Measurements from ENCODE around the gene ZNF407. TPM values are rescaled to one million over a fixed set of nuclear protein-coding genes. Genes with fewer than 3 reads are reported as not detected.

The ZNF407 gene
- total RNA-seq, 6 experiments from 2014 or later: 4.3 to 8.0 (median 5.7) TPM

DNA sequence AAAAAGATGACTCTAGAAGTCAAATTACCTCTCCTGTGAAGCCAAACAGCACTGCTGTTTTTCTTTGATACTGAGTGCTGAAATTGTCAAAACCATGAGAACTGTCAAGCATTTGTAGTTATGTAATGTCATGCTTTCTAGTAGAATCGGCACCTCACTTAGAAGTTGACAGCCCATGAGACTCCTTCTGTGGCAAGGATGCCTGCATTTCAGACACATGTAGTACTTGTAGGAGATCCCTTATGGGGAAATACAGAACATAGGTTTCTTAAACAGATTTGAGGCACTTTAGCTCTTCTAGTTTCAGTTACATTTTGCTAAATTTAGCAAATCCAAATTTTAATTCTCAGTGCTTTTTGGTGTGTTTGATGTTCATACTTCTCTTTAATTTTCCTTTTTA, 15.7 kb downstream of the ZNF407 start:
- Histone ChIP-seq H3K27me3 (no peaks in the 10 kb centered on the region), H3K4me1 (peaks cover 0 to 8% (median 0%) of the 10 kb centered on the region in 4 donors), H3K36me3 (no peaks in the 10 kb centered on the region), H3K9me3 (no peaks in the 10 kb centered on the region), H3K27ac (no peak overlapping the region), H3K4me3 (no peak overlapping the region)
- intact Hi-C loops (cut with DNase I): no loop called here
- whole genome bisulfite sequencing (ENCODE audit: insufficient coverage, low coverage, low lambda C conversion rate, missing lambda C conversion rate): 75% methylated on average over 1 of the region's 1 CpG
- ATAC-seq: no peak
- TF ChIP-seq, protein P1, sequence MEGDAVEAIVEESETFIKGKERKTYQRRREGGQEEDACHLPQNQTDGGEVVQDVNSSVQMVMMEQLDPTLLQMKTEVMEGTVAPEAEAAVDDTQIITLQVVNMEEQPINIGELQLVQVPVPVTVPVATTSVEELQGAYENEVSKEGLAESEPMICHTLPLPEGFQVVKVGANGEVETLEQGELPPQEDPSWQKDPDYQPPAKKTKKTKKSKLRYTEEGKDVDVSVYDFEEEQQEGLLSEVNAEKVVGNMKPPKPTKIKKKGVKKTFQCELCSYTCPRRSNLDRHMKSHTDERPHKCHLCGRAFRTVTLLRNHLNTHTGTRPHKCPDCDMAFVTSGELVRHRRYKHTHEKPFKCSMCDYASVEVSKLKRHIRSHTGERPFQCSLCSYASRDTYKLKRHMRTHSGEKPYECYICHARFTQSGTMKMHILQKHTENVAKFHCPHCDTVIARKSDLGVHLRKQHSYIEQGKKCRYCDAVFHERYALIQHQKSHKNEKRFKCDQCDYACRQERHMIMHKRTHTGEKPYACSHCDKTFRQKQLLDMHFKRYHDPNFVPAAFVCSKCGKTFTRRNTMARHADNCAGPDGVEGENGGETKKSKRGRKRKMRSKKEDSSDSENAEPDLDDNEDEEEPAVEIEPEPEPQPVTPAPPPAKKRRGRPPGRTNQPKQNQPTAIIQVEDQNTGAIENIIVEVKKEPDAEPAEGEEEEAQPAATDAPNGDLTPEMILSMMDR (IDR thresholded peaks at IDR 0.05): no peak
- TF ChIP-seq POLR2A (IDR thresholded peaks at IDR 0.05): no peak
- DNase-seq: no peak

DNA sequence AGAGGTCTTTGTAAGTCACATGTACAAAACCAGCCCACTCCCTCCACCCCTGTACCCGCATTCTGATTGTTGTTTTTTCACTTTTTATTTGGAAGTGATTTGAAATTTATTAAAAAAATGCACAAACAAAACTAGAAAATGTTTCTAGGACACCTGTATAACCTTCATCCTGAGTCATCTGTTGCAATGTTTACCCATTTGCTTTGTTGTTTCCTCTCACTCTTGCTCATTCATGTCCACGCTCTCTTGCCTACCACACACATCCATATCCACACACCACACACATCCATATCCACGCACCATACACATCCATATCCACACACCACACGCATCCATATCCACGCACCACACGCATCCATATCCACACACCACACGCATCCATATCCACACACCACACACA, 18.8 kb downstream of the ZNF407 start:
- WGBS (ENCODE audit: insufficient coverage, low coverage, low lambda C conversion rate, missing lambda C conversion rate): 52% methylated on average over 7 of the region's 7 CpGs
- no peaks in the 10 kb centered on the region for H3K4me1 ChIP-seq
- DNase-seq: no peak
- TF ChIP-seq, protein P1 (IDR thresholded peaks at IDR 0.05): no peak
- no peak for TF ChIP-seq POLR2A (IDR thresholded peaks at IDR 0.05)
- no peak overlapping the region for H3K4me3 ChIP-seq
- intact Hi-C loops (cut with DNase I): no loop called here
- no peaks in the 10 kb centered on the region for H3K27me3 ChIP-seq
- peak in 1 of 4 donors; percentile 57 for ATAC-seq
- no peaks in the 10 kb centered on the region for H3K36me3 ChIP-seq
- H3K27ac ChIP-seq: no peak overlapping the region
- no peaks in the 10 kb centered on the region for H3K9me3 ChIP-seq

DNA sequence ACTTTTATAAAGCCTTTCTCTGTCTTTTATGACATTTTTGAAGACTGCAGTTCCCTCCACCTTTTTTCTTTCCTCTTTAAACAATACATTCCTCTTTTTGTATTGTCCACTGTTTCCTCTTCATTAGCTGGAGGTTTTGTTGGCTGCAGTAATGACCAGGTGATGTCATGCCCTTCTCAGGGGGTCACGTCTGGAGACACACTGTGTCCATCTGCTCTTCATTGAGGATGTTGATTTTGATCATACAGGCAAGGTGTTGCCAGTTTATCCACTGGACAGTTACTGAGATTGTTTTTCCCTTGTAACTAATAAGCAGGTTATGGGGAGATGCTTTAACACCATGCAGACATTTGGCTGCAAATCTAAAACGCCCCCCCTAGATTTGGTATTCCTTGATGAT, 19.8 kb downstream of the ZNF407 start:
- ATAC-seq: no peak
- intact Hi-C loops (cut with DNase I): no loop called here
- no peak for DNase-seq
- WGBS (ENCODE audit: insufficient coverage, low coverage, low lambda C conversion rate, missing lambda C conversion rate): 75% methylated on average over 2 of the region's 2 CpGs
- no peaks in the 10 kb centered on the region for H3K9me3 ChIP-seq
- no peak overlapping the region for H3K27ac ChIP-seq
- H3K4me3 ChIP-seq: no peak overlapping the region
- TF ChIP-seq POLR2A (IDR thresholded peaks at IDR 0.05): no peak
- TF ChIP-seq, protein P1 (IDR thresholded peaks at IDR 0.05): no peak
- no peaks in the 10 kb centered on the region for H3K27me3 ChIP-seq
- H3K36me3 ChIP-seq: no peaks in the 10 kb centered on the region
- no peaks in the 10 kb centered on the region for H3K4me1 ChIP-seq

DNA sequence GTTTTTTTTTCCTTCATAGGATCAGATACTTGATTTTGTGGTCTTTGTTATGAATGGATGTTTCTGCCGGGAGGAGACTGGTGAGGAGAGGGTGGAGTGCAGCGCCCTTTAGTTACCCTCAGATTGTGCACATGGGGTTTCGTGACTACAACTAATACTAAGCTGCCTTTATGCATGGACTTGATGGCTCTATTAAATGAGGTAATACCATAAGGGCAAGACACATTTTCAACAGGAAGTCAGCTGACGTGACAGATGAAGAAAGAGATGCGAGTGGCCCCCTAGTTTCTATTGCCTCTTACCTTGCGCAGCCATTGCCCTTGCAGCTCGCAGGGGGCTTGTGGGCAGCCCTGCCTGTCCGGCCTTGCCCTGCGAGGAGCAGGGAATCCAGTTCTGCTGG, 24.4 kb downstream of the ZNF407 start:
- WGBS (ENCODE audit: insufficient coverage, low coverage, low lambda C conversion rate, missing lambda C conversion rate): 74% methylated on average over 8 of the region's 9 CpGs

More for the DNA sequence above, 24.4 kb downstream of the ZNF407 start:
- Histone ChIP-seq H3K4me1 (no peaks in the 10 kb centered on the region), H3K4me3 (no peak overlapping the region), H3K27me3 (no peaks in the 10 kb centered on the region), H3K36me3 (no peaks in the 10 kb centered on the region), H3K27ac (no peak overlapping the region), H3K9me3 (no peaks in the 10 kb centered on the region)
- intact Hi-C loops (cut with DNase I): no loop called here
- DNase-seq (no peak), ATAC-seq (no peak)
- no peak for TF ChIP-seq POLR2A (IDR thresholded peaks at IDR 0.05)
- TF ChIP-seq, protein P1 (IDR thresholded peaks at IDR 0.05): no peak
